HUES48 (cell line): ENCODE results near the gene HINT1.

Experiments
- H3K27ac ChIP-seq: one replicate; pipeline ENCODE4 v1.7.0; 2013; ENCODE audit warnings: low read depth, low read length, inconsistent platforms
- H3K27me3 ChIP-seq: 2 replicates; pipeline ENCODE4 v1.6.1; 2013; ENCODE audit warnings: mild to moderate bottlenecking, low read length; ENCODE audit not compliant: control insufficient read depth, insufficient read depth
- H3K36me3 ChIP-seq: 2 replicates; pipeline ENCODE4 v1.6.1; 2013; ENCODE audit warnings: low read length; ENCODE audit not compliant: control insufficient read depth, insufficient read depth
- H3K4me1 ChIP-seq: 2 replicates; pipeline ENCODE4 v1.6.1; 2013; ENCODE audit warnings: mild to moderate bottlenecking, low read length; ENCODE audit not compliant: control insufficient read depth, insufficient read depth
- H3K4me3 ChIP-seq: 2 replicates; pipeline ENCODE4 v1.5.1; 2013; ENCODE audit warnings: mild to moderate bottlenecking, low read depth, low read length
- H3K9ac ChIP-seq: 2 replicates; pipeline ENCODE4 v1.6.1; 2013; ENCODE audit warnings: mild to moderate bottlenecking, low read depth, low read length, moderate library complexity
- H3K9me3 ChIP-seq: 2 replicates; pipeline ENCODE4 v1.6.1; 2013; ENCODE audit warnings: low read length; ENCODE audit not compliant: control insufficient read depth, insufficient read depth

The HINT1 gene

DNA sequence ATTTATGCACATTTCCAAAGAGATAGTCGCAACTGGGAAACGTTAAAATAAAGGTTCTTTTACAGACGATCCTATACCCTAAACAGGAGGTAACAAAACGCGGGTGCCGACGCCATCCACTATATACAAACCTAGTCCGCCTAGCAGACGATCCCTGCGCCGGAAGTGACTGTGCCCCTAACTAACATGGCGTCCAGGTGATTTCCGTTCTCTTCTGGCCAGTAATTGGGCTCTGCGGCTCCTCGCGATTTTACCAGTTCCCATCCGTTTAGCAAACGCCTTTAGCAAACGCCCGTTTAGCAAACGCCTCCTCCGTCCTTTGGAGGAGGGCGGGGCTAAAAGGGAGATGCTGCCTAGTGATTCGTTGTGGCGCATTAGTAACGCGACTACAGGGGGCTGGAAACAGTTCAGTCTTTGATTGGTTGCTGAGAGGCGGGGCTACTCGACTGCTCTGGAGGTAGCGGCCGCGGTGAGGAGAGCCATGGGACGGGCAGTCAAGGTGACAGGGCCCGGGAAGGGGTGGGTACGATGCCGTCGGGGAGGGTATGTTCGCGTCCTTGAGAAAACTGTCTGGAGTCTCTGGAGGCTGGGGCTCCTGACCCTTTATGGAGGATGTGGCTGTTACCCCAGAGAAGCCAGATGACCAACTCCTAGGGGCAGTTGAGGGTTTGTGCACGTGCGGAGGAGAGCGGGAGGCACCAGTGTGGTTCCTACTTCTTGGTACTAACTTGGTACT, 5.7 kb upstream of the HINT1 start, which contains the start of gene LYRM7:
Gene LYRM7 (plus strand): TSS at position 405 of the 736 bp plus-strand sequence. CDS start 77 bp downstream, at position 482.
- Histone ChIP-seq H3K9ac (peak within 1 kb of the TSS; percentile 77), H3K9me3 (no peaks in the 10 kb centered on the region), H3K27ac (peak within 1 kb of the TSS; percentile 78), H3K4me1 (peaks cover under 1% of the 10 kb centered on the region), H3K36me3 (no peaks in the 10 kb centered on the region), H3K4me3 (peak within 1 kb of the TSS; percentile 83), H3K27me3 (no peaks in the 10 kb centered on the region)

DNA sequence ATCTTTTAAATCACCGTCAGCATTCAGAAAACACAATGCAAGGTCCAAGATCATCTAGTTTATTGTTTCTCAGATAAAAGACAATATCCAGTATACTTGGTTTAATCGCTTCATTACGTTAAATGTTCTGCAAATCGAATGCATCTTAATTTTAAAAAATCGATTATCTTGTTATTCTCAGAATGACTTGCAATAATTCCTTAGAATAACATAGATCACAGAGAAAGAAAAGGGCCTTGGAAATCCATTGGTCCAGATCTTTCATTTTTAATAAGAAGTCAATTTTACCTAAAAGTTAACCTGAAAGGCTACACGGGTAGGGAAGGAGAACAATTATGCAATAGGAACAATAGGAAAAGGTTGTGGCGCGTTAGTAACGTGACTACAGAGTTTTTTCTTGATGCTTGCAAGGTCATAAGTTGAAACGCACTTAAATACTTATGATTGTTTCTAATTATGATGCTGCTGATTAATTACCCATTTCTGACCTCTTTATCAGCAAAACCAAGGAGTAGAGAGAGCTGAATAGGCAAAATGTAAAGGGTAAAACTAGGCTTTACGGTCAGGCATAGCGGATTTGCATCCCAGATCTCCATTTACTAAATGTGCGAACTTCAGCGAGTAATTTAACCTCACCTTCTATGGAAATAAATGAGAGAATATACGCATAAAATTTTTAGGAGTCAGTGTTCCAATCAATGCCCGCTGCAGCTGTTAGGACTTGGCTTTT, 4.9 kb upstream of the HINT1 start:
- no peaks in the 10 kb centered on the region for H3K36me3 ChIP-seq
- H3K27ac ChIP-seq: peak overlapping the region; percentile 78
- H3K4me3 ChIP-seq: peak overlapping the region; percentile 83
- H3K9me3 ChIP-seq: no peaks in the 10 kb centered on the region
- no peaks in the 10 kb centered on the region for H3K27me3 ChIP-seq
- H3K4me1 ChIP-seq: peaks cover 5% of the 10 kb centered on the region
- peak overlapping the region; percentile 77 for H3K9ac ChIP-seq

DNA sequence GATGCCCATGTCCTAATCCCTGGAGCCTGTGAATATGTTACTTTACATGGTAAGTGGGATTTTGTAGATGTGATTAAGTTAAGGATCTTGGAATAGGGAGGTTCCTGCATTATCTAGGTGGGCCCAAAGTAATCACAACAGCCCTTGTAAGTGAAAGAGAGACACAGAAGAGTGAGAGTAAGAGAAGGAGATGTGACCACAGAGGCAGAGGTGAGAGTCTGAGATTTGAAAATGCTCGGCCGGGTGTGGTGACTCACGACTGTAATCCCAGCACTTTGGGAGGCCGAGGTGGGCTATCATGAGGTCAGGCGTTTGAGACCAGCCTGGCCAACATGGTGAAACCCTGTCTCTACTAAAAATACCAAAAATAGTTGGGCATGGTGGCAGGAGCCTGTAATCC, 2.6 kb upstream of the HINT1 start:
- Histone ChIP-seq H3K36me3 (peaks cover 1% of the 10 kb centered on the region), H3K4me3 (no peak overlapping the region), H3K9me3 (no peaks in the 10 kb centered on the region), H3K27me3 (no peaks in the 10 kb centered on the region), H3K9ac (no peak overlapping the region), H3K27ac (no peak overlapping the region), H3K4me1 (peaks cover 12% of the 10 kb centered on the region)

DNA sequence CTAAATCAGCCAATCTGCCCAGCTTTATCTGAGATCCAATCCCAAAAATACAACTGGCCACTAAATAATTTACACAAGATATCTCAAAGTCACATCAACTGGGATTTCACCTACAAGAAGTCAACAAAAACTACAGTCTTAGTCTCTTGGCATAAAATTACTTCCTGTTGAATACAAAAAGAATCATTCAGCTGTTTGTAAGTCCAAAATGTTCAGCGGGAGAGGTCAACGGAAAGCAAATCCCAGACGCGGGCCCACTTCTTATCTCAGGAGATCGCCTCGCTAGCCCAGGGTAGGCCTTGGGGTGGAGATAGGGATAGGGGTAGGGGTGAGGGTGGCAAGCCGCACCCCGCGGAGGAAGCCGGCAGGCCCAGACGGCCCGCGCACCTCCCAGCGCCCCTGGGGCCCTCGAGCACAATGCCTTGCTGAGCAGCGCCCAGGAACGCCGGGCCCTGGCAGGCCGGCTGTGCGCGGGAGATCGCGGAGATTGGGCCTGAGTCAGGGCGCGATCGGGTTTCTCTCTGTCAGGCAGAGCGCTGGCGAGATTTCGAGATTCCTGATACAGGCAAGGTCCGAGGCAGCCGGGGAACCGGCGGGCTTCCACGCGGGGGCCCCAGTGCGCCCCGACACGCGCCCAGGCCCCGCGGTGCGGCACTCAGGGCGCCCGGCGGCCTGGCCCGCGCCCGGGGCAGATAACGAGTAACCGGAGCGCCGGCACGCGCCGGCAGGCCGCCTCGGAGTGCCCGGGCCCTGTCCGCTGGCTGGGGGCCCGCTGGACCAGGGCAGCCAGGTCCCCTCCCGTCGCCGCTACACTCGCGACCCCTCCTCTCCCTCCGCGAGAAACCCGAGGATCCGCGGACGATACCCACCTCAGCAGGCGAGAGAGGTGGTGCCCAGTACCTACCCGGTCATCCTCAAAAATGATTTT, 601 bp downstream of the HINT1 start:
- H3K4me3 ChIP-seq: peak overlapping the region; percentile 97
- H3K27ac ChIP-seq: peak overlapping the region; percentile 91
- H3K27me3 ChIP-seq: no peaks in the 10 kb centered on the region
- peak overlapping the region; percentile 91 for H3K9ac ChIP-seq
- H3K36me3 ChIP-seq: peaks cover 33% of the 10 kb centered on the region
- H3K4me1 ChIP-seq: peaks cover 12% of the 10 kb centered on the region
- no peaks in the 10 kb centered on the region for H3K9me3 ChIP-seq

DNA sequence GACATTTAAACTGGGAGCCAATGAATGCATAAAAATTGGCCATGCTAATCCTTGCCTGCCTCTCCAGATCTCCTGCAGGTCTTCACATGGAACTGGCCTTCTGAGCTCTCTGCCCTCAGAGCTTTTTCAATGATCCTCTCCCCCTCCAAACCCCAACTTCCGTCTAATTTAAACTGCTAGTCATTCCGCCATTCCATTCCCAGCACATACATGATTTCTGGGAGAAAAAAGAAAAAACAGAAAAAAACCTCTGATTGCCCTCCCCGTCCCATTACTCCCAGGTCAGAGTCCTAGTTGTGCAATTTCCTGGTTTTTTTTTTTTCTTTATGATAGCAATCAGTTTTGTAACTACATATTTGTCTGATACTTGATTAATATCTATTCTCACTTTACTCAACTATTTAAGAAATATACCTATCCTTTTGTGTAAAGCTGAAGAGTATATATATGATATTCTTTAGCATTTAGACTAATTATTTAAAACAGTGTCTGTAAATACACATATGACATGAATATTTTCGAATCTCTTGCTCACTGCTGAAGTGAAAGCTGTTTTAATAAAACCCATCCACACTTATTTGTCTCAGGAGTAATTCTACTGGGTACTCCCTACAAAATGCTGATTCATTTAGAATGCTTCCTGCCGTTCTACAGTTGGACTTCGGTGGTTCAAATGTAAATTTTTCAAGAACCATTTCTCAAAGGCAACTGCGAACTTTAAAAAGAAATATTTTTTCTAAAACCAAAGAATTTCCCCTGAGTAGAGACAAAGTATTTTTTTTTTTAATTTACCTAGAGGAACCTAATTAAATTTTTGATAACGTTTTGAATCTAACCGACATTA, 1.6 kb downstream of the HINT1 start:
- H3K4me1 ChIP-seq: peaks cover 12% of the 10 kb centered on the region
- peak overlapping the region; percentile 91 for H3K27ac ChIP-seq
- H3K36me3 ChIP-seq: peaks cover 42% of the 10 kb centered on the region
- H3K27me3 ChIP-seq: no peaks in the 10 kb centered on the region
- peak overlapping the region; percentile 97 for H3K4me3 ChIP-seq
- peak overlapping the region; percentile 91 for H3K9ac ChIP-seq
- H3K9me3 ChIP-seq: no peaks in the 10 kb centered on the region

DNA sequence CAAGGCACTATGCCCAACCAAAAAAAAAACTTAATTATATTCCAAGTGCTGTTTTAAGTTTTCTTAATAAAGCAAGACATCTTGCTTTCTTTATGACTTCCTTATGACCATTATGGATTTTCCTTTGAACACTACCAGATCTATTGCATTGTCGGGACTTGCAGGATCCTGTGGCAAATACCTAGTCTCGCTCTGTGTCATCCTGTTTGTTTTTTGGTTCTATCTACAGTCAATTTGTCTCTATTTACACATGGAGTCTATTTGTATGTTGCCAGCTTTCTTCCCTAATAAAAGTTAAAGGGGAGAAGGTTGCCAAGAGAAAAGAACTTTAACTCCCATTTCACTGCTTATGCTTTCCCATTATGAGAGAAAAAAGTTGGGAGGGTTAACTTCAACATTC, 4.9 kb downstream of the HINT1 start:
- no peaks in the 10 kb centered on the region for H3K9me3 ChIP-seq
- H3K36me3 ChIP-seq: peaks cover 44% of the 10 kb centered on the region
- H3K27me3 ChIP-seq: no peaks in the 10 kb centered on the region
- H3K4me1 ChIP-seq: peaks cover 7% of the 10 kb centered on the region
- H3K4me3 ChIP-seq: no peak overlapping the region
- no peak overlapping the region for H3K9ac ChIP-seq
- H3K27ac ChIP-seq: no peak overlapping the region

DNA sequence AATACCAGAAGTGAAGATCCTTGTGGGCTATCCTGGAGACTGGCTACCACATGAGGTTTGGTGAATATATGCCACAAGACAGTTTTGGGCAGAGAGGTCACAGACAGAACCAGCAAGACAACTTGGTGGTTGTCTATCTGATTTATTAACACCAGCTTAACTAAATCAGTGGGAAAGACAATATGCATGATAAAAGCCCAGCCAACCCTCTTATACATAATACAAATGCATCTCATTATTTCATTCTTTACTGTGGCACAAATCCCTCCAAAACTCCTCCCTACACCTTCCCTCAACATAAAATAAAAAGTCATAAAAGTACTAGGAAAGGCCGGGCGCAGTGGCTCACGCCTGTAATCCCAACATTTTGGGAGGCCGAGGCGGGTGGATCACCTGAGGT, 8.1 kb downstream of the HINT1 start:
- H3K9me3 ChIP-seq: no peaks in the 10 kb centered on the region
- no peak overlapping the region for H3K27ac ChIP-seq
- no peak overlapping the region for H3K9ac ChIP-seq
- no peak overlapping the region for H3K4me3 ChIP-seq
- H3K36me3 ChIP-seq: peaks cover 37% of the 10 kb centered on the region
- H3K4me1 ChIP-seq: no peaks in the 10 kb centered on the region
- H3K27me3 ChIP-seq: no peaks in the 10 kb centered on the region

DNA sequence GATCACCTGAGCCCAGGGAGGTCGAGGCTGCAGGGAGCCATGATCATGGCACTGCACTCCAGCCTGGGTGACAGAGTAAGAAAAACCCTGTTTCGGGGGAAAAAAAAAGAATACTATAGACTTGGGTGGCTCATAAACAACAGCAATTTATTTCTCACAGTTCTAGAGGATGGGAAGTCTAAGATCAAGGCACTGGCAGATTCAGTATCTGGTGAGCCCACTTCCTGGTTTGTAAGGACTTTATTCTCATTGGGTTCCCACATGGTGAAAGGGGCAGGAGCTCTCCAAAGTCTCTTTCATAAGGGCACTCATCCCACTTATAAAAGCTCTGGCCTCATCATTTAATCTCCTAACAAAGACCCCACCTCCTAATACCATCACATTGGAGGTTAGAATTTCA, 8.7 kb downstream of the HINT1 start:
- H3K4me3 ChIP-seq: no peak overlapping the region
- H3K9ac ChIP-seq: no peak overlapping the region
- peaks cover 31% of the 10 kb centered on the region for H3K36me3 ChIP-seq
- no peaks in the 10 kb centered on the region for H3K27me3 ChIP-seq
- H3K4me1 ChIP-seq: no peaks in the 10 kb centered on the region
- H3K27ac ChIP-seq: no peak overlapping the region
- no peaks in the 10 kb centered on the region for H3K9me3 ChIP-seq

DNA sequence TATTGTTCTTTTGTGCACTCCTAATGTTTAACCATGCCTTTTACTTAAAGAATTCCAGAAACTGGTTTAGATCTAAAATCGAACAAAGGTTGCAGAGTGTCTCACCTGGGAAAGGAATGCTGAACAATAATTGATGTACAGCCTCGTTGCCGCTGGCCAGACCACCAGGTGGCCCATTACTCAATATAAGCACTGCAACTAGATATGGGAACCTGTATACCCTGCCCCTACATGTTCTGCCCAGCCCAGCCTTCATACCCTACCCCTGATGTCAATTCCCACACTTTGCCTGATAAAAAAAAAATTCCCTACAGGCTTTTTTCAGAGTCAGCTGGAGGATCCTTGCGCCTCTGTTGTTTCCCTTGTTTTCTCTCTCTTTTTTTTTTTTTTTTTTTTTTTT, 13.8 kb downstream of the HINT1 start:
- Histone ChIP-seq H3K4me1 (no peaks in the 10 kb centered on the region), H3K27me3 (no peaks in the 10 kb centered on the region), H3K36me3 (no peaks in the 10 kb centered on the region), H3K9ac (no peak overlapping the region), H3K4me3 (no peak overlapping the region), H3K9me3 (no peaks in the 10 kb centered on the region), H3K27ac (no peak overlapping the region)

DNA sequence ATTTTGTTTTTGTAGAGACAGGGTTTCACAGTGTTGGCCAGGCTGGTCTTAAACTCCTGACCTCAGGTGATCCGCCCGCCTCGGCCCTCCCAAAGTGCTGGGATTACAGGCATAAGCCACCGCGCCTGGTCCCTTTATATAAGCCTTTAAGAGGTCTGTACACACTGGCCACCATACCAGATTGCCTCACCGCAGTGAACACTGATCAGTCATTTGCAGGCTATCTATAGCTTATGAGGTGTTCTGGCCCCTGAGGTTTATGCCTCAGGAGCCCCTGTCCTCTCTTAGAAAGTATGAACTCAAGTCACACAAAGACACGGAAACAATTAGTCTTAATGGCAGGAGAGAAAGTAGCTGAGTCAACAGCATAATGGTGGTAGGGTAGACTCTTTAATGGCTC, 14.6 kb downstream of the HINT1 start:
- no peaks in the 10 kb centered on the region for H3K4me1 ChIP-seq
- no peaks in the 10 kb centered on the region for H3K27me3 ChIP-seq
- no peak overlapping the region for H3K27ac ChIP-seq
- H3K36me3 ChIP-seq: no peaks in the 10 kb centered on the region
- H3K4me3 ChIP-seq: no peak overlapping the region
- no peaks in the 10 kb centered on the region for H3K9me3 ChIP-seq
- H3K9ac ChIP-seq: no peak overlapping the region
